HG03103 (cell line): ENCODE results near the gene ADORA3.

ENCODE experiments used
- ATAC-seq: cut with Tn5 transposase; IDR thresholded peaks from one replicate; pipeline ENCODE4 v1.9.1; 2021; ENCODE audit warnings: low read depth; ENCODE audit not compliant: unreplicated experiment

The ADORA3 gene

DNA sequence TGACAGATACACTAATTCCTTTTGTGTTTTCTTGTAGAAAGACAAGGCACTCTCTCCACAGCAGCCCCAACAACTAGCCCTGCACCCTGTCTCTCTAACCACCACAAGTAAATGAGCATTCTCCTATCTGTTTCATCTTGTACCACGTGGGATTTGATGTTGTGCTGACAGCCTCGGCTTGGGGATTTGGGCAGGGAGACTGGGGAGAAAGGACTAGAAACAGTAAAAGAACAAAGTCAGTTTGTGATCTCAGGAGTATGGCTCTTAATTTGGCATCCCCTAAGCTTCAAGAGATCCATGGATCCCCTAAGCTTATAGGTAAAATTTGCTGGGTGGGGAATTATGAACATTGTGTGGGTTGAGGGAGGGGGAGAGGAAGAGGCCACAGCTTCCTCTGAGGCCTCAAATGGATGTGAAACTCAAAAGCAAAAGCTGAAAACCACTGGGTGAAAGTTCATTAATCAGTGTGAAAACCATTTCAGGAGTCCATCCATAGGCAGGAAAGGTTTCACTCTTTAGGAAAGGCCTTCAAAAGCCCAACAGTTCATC lies 26.6 kb downstream of the ADORA3 start:
- peak; percentile 57 for ATAC-seq

DNA sequence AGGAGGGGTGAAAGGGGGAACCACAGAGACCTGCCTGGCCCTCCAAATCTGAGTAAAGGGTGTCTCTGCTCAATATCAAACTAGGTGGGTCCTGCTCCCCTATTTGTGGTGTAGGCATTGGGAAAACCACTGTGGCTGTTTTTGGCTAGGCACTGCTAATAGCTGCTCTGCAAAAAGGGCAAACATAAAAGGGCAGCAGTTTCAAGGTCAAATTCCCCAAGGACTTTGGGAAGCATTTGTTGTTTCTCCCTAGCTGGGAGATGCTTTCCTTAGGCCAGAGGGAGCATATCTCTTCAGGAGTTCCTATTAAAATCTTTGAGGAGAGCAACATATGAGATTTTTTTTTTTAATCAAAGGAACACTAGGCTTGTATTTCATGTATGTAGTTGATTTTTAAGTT lies 27.2 kb downstream of the ADORA3 start:
- no peak for ATAC-seq

GRCh38 chr1:111475701-111476100 lies 27.7 kb downstream of the ADORA3 start:
- ATAC-seq, result no peak

GRCh38 chr1:111474521-111474920 lies 28.9 kb downstream of the ADORA3 start:
- ATAC-seq, result no peak

GRCh38 chr1:111474106-111474505 lies 29.3 kb downstream of the ADORA3 start:
- ATAC-seq, result no peak

DNA sequence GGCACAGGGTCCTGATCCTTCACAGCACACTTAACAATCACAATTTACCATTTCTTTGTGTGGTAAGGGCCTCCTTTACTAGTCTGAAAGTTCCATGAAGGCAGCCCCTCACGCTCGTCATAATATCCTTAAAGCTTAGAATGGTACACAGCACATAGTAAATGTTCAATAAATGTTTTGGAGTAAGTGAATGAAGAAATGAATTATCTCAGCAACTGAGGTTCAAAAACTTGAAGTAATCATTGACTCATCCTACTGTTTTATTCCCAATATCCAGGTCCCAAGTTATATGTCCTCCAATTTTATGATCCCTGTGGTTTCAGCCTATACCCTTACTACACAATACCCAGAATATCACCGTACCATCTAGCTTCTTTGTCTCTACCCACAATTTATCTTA lies 31.9 kb downstream of the ADORA3 start:
- ATAC-seq, result no peak

DNA sequence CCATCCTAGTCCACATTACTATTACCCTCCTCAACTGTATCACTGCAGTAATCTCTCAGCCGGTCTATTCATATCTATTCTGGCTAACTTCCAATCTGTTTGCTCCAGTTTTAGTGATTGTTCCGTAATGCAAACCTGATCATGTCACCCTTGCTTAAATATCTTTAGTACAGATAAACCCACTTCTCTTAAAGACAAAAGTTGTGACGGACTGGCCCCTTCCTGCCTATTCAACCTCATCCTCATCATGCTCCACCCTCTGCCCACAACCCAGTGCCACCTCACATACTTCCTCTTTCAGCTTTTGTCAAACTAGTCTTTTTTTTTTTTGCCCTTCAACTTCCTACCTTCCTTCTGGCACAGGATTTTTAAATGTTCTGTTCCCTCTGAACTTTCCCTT lies 32.4 kb downstream of the ADORA3 start:
- ATAC-seq, result no peak

DNA sequence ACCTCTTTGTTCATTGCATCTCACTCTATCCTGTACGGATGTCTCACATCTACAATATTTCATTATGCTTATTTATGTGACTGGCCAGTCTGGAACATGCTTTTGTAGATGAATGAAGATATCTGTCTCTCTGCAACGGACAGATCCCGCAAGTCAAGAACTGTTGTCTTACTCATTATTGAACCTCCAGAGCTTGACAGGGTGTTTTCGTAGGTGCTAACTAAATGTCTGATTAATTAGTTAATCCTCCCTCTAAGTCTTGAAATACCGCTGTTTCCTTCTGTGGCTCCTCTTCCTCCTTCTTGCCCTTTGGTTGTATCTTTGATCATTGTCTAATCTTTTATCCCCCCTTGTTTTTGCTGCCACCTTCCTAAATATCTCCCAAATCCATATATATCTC lies 32.8 kb downstream of the ADORA3 start:
- ATAC-seq, result no peak

DNA sequence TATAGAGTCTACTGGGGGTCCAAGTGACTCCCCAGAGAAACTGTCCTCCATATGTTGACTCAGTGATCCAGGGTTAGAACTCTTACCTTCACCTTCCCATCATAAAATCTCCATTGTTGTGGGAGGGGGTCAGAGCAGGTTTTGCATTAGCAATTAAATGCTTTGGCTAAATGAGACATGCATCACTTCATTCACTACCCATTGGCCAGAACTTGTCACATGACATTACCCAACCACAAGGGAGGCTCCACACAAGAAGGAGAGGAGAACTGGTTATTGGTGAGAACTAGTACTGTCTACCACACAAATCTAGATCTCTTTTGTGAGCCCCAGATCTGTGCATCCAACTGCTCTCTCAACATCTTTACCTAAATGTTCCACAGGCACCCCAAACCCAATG lies 33.9 kb downstream of the ADORA3 start:
- no peak for ATAC-seq

- ATAC-seq, result no peak
These were observed 34.7 kb downstream of the ADORA3 start for GRCh38 chr1:111468717-111469100.

DNA sequence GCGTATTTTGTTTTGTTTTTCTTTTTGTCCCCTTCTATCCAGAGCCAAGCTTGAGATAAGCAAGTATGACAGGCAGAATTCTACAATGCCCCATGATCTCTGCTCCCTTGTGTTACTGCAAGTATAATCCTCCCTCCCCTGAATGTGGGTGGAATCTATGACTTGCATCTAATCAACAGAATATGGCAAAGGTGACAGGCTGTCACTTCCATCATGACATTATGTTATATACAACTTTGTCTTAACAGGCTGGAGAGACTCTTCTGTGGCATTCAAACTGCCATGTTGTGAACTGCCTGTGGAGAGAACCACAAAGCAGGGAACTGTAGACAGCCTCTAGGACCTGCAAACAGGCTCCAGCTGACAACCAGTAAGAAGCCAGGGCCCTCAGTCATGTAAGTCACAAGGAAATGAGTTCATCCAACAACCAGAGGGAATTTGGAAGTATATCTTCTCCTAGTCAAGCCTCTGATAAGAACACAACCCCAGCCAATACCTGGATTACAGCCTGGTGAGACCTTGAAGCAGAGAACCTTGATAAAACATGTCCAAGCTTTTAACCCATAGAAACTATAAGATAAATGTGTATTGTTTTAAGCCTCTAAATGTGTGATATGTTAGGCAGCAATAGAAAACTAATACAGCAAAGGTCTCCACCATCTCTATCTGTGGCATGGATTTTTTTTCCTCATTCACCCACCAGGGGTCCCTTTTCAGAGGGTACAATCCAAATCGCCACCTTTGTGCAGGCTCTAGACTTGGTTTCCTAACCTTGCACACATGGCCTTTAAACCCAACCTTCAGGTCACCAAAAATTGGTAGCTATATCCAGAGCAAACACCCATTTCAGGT lies 35.3 kb downstream of the ADORA3 start:
- ATAC-seq, result no peak

DNA sequence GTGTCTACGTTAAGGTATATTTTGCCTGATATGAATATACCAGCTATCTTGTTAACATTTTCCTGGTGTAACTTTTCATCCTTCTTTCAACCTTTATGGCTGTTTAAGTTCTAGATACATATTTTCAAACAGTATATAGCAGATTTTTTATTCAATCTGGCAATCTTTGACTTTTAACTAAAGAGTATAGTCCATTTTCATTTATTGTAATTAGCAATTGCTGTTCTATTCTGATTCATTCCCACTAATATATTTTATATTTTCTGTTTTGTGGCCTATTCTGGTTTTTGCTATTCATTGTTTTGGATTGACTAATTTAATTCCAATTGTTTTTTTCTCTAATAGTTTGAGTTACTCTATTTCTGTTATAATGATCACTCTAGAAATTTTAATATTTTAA lies 37.0 kb downstream of the ADORA3 start:
- ATAC-seq, result no peak

- no peak for ATAC-seq
These were observed 37.7 kb downstream of the ADORA3 start for GRCh38 chr1:111465754-111466153.

DNA sequence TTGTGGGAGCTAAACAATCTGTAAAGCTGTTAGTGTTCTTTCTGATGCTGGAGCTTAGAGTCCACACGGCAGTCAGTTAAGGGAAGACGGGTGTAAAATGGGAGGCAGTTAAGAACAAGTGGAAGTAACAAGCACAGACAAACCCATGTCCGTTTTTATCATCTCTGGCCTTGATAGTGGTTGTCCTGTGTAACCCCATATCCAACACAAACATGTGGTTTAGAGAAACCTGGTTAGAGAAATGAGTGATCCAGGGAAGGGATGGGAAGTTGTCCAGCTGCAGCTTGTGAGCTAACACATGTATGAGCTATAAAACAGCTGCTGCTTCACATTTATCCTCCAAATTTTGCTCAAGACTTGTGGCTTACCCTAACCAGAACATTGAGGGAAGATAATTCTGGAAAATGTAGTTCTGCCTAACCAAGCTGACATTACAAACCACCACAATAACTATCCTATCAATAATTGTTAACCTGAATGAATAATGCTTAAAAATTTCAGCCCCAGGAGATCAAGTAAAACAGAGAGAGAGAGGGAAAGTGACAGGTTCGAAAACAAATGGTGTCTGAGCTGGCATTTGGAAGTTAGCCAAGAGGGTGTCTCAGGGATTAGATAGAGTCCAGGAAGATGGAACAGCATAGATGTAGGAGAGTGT lies 40.3 kb downstream of the ADORA3 start:
- ATAC-seq, result no peak

DNA sequence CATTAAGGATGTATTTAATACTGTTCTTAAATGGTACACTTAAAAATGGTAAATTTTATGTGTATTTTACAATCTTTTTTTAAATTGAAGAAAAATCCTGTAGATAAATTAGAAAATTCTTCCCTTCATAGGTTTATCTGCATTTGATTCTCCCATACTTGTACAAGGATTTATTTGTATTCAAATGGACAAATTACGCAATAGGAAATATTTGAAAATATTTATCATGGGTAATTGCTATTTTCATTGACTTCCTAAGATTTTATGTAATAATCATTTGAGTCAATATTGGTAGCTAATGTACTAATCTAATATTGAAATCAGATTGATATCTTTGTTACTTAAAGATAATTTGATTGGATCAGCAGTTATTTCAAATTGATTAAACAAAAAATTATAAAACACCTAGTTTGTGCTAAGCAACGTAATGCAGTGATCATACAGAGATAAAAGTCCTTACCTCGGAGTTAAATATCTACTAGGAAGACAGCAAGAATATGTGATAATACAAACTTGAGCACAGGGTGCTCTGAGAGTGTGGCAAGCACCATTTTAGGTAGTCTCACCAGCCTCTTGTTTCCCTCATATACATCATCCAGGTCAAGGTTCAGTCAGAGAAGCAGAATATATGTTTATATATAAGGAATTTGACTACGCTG lies 40.9 kb downstream of the ADORA3 start:
- no peak for ATAC-seq

DNA sequence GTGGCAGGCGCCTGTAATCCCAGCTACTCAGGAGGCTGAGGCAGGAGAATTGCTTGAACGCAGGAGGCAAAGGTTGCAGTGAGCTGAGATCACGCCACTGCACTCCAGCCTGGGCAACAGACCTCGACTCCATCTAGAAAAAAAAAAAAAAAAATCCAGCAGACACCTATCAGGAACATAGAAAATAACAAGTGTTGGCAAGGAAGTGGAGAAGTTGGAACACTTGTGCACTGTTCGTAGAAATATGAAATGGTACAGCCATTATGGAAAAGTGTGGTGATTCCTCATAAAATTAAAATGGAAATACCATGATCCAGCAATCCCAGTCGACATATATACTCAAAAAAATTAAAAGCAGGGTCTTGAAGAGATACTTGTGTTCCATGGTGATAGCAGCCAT lies 41.7 kb downstream of the ADORA3 start:
- ATAC-seq, result no peak

- ATAC-seq, result no peak
These were observed 47.8 kb downstream of the ADORA3 start for GRCh38 chr1:111455642-111456031.

DNA sequence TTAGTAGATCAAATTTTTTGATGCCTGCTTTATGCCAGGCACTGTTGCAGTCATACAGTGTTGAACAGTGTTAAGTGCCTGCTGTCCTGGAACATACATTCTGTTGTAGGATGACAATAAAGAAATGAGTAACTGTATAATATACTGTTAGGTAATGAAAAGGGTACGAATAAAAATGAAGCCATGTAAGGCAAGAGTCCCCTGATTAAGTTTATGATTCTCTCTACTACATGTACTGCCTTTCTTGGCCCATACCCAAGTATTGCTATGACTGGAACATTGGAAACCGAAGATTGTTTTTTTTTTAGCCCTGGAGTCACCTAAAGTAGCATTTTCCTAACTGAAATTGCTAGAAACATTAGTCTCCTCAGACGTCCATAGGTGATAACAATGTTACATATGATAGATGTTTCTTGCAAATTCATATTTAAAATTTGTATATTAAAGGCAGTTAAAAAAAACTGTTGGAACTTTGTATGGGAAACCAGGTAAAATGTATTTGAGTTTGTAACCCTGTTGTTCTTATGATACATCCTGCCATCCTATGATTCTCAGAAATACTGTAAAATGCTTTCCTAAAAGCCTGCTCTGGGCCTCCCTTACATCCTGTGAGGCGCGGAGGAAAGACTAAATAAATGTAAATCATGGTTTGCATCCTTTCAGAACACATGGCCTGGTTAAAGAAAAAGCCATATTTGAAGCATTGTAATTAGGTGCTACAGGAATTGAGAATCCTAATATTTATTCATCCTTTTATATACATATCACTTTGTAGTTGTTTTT lies 48.4 kb downstream of the ADORA3 start:
- no peak for ATAC-seq

DNA sequence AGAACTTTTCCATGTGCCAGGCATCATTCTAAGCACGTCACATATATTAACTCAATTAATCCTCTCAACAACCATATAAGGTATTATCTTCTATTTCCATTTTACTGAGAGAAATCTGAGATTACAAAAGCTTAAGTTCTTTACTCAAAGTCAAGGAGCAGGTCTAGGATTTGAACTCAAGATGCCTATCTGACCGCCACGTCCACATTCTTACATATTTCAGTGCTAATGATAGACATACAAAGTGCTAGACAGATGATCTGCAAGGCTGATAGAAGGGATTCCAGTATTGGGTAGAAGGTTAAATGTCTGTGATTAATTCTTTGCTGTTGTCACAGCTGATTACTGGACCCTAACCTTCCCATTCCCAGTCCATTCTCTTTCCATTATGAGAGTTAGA lies 49.7 kb downstream of the ADORA3 start:
- ATAC-seq, result no peak

DNA sequence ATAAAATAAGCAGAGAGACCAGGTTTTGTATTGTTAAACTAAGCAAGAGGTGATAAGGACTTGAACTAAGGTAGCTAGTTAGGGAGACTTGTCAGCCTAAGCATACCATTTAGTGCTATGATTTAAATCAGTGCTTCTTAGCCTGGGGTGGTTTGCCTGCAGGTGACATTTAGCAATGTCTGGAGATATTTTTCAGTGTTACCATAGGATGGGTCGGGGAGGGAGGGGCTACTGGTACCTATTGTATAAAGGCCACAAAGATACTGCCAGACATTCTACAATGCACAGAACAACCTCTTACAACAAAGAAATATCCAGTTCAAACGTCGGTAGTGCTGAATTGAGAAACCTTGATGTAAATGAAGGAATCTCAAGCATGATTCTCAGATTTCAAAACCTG lies 50.9 kb downstream of the ADORA3 start:
- no peak for ATAC-seq

DNA sequence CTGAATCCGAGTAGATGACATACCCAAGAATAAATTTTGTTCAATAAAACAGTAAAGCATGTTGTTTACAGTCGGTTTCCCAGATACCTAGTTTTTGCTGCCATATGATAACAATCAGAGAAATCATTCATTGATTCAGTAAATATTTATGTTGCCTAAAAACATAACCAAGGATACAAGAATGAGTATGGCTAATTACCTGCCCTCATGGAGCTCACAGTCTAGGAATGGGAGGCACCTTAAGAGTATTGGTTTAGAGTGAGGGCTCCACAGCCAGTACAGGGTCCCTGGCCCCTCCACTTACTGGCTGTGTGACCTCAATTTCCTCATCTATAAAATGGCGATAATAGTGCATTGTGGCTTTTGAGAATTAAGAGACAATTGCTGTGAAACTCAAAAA lies 53.2 kb downstream of the ADORA3 start:
- no peak for ATAC-seq
